ENCODE data around the gene NCKAP5. TPM values are rescaled to one million over a fixed set of nuclear protein-coding genes. Genes with fewer than 3 reads are reported as not detected.

The NCKAP5 gene
- total and polyA plus RNA-seq, 4 donors: 0.57 to 2.8 (median 2.4) TPM

DNA sequence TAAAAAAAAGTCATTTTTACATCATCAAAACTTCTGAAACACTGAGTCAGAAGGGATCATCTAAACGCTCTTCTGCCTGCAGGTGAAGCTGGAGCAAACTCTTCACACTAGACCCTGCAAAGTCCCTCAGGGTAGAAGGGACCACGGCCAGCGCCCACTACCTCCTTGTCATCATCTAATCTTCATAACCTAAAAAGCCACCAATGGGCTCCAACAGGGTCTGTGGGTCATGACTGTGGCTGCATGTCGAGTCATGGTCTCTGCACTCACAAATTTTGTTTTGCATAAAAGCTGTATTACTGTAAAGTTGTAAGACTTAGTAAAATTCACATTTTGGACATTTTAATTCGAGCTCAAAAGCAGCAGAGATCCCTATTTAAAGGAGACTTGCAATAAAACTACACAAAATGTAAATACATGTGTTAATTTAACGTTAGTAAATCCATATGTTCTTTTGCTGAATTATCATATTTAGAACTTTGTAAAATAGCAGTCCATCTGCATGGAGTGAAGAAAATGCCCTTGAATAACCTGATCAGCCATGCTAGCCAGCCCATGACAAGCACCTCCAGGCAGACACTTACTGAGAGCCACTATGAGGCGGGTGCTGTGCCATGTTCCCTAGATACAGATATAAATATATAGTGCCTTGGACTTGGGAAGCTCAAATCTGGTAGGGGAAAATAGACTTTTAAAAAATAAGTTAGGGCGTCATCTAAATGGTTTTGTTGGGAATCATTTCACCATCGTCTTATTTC lies 461.0 kb downstream of the NCKAP5 start:
- no peak overlapping the region for H3K4me3 ChIP-seq (ENCODE audit: low read depth in 1 of 3, low read length in 3 of 3)
- no peaks in the 10 kb centered on the region for H3K9me3 ChIP-seq (ENCODE audit: control insufficient read depth in 4 of 4, low read length in 3 of 4)
- H3K27ac ChIP-seq (ENCODE audit: low read depth in 1 of 2, low read length in 2 of 2): no peak overlapping the region
- no peaks in the 10 kb centered on the region for H3K36me3 ChIP-seq (ENCODE audit: control insufficient read depth in 4 of 4, insufficient read depth in 3 of 4, low read depth in 1 of 4, low read length in 3 of 4)
- H3K4me1 ChIP-seq (ENCODE audit: control insufficient read depth in 4 of 4, insufficient read depth in 4 of 4, low read length in 3 of 4): no peaks in the 10 kb centered on the region
- no peaks in the 10 kb centered on the region for H3K27me3 ChIP-seq (ENCODE audit: control insufficient read depth in 4 of 4, insufficient read depth in 4 of 4, low read length in 3 of 4)
- no peak overlapping the region for H3K9ac ChIP-seq (ENCODE audit: low read depth in 1 of 2, low read length in 2 of 2)
- no peak for DNase-seq (ENCODE audit: low spot score)
- TF ChIP-seq SP1 (IDR thresholded peaks at IDR 0.05) (no peak), EGR1 (IDR thresholded peaks at IDR 0.05; ENCODE audit: low read depth in 2 of 2) (no peak), RAD21 (IDR thresholded peaks at IDR 0.05) (no peak), TAF1 (conservative IDR thresholded peaks at IDR 0.05) (no peak), JUND (IDR thresholded peaks at IDR 0.05) (no peak), NR2F2 (IDR thresholded peaks at IDR 0.05) (no peak), GABPA (IDR thresholded peaks at IDR 0.05 in 1 of 2, conservative IDR thresholded peaks at IDR 0.05 in 1 of 2) (no peak), HNF4G (IDR thresholded peaks at IDR 0.05) (no peak)
- TF ChIP-seq, protein P1, sequence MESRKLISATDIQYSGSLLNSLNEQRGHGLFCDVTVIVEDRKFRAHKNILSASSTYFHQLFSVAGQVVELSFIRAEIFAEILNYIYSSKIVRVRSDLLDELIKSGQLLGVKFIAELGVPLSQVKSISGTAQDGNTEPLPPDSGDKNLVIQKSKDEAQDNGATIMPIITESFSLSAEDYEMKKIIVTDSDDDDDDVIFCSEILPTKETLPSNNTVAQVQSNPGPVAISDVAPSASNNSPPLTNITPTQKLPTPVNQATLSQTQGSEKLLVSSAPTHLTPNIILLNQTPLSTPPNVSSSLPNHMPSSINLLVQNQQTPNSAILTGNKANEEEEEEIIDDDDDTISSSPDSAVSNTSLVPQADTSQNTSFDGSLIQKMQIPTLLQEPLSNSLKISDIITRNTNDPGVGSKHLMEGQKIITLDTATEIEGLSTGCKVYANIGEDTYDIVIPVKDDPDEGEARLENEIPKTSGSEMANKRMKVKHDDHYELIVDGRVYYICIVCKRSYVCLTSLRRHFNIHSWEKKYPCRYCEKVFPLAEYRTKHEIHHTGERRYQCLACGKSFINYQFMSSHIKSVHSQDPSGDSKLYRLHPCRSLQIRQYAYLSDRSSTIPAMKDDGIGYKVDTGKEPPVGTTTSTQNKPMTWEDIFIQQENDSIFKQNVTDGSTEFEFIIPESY (IDR thresholded peaks at IDR 0.05): no peak
- TF ChIP-seq, protein P2, sequence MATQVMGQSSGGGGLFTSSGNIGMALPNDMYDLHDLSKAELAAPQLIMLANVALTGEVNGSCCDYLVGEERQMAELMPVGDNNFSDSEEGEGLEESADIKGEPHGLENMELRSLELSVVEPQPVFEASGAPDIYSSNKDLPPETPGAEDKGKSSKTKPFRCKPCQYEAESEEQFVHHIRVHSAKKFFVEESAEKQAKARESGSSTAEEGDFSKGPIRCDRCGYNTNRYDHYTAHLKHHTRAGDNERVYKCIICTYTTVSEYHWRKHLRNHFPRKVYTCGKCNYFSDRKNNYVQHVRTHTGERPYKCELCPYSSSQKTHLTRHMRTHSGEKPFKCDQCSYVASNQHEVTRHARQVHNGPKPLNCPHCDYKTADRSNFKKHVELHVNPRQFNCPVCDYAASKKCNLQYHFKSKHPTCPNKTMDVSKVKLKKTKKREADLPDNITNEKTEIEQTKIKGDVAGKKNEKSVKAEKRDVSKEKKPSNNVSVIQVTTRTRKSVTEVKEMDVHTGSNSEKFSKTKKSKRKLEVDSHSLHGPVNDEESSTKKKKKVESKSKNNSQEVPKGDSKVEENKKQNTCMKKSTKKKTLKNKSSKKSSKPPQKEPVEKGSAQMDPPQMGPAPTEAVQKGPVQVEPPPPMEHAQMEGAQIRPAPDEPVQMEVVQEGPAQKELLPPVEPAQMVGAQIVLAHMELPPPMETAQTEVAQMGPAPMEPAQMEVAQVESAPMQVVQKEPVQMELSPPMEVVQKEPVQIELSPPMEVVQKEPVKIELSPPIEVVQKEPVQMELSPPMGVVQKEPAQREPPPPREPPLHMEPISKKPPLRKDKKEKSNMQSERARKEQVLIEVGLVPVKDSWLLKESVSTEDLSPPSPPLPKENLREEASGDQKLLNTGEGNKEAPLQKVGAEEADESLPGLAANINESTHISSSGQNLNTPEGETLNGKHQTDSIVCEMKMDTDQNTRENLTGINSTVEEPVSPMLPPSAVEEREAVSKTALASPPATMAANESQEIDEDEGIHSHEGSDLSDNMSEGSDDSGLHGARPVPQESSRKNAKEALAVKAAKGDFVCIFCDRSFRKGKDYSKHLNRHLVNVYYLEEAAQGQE (IDR thresholded peaks at IDR 0.05): no peak
- TF ChIP-seq, protein P3, sequence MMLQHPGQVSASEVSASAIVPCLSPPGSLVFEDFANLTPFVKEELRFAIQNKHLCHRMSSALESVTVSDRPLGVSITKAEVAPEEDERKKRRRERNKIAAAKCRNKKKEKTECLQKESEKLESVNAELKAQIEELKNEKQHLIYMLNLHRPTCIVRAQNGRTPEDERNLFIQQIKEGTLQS (IDR thresholded peaks at IDR 0.05): no peak
- WGBS: 92% methylated on average over 9 of the region's 9 CpGs

DNA sequence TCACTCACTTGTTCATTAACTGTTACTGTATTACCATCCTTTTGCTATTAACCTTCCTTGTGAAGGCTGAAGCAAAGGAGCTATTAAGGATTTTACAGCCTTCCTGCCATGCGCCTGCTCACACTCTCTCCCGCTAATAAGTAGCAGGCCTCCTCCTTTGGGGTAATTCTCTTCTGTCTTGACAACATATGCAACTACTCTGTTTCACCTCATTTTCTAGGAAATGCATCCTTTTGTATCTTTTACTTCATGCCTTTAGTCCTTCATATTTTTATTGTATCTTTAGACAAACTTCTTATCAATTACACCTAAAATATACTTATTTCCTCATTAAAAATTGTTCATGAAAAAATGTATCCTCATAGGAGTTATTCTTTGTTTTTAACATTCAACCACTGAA lies 463.4 kb downstream of the NCKAP5 start:
- 98% methylated on average over 2 of the region's 2 CpGs for WGBS
- H3K9me3 ChIP-seq (ENCODE audit: control insufficient read depth in 4 of 4, low read length in 3 of 4): no peaks in the 10 kb centered on the region
- no peaks in the 10 kb centered on the region for H3K27me3 ChIP-seq (ENCODE audit: control insufficient read depth in 4 of 4, insufficient read depth in 4 of 4, low read length in 3 of 4)
- H3K4me3 ChIP-seq (ENCODE audit: low read depth in 1 of 3, low read length in 3 of 3): no peak overlapping the region
- H3K4me1 ChIP-seq (ENCODE audit: control insufficient read depth in 4 of 4, insufficient read depth in 4 of 4, low read length in 3 of 4): no peaks in the 10 kb centered on the region
- no peak overlapping the region for H3K27ac ChIP-seq (ENCODE audit: low read depth in 1 of 2, low read length in 2 of 2)
- H3K36me3 ChIP-seq (ENCODE audit: control insufficient read depth in 4 of 4, insufficient read depth in 3 of 4, low read depth in 1 of 4, low read length in 3 of 4): no peaks in the 10 kb centered on the region
- DNase-seq (ENCODE audit: low spot score): no peak
- no peak for TF ChIP-seq FOXA2 (IDR thresholded peaks at IDR 0.05)
- TF ChIP-seq, protein P2 (IDR thresholded peaks at IDR 0.05): no peak
- no peak overlapping the region for H3K9ac ChIP-seq (ENCODE audit: low read depth in 1 of 2, low read length in 2 of 2)
